ENCODE measurements around the gene ST3GAL4.

ST3GAL4 gene

DNA sequence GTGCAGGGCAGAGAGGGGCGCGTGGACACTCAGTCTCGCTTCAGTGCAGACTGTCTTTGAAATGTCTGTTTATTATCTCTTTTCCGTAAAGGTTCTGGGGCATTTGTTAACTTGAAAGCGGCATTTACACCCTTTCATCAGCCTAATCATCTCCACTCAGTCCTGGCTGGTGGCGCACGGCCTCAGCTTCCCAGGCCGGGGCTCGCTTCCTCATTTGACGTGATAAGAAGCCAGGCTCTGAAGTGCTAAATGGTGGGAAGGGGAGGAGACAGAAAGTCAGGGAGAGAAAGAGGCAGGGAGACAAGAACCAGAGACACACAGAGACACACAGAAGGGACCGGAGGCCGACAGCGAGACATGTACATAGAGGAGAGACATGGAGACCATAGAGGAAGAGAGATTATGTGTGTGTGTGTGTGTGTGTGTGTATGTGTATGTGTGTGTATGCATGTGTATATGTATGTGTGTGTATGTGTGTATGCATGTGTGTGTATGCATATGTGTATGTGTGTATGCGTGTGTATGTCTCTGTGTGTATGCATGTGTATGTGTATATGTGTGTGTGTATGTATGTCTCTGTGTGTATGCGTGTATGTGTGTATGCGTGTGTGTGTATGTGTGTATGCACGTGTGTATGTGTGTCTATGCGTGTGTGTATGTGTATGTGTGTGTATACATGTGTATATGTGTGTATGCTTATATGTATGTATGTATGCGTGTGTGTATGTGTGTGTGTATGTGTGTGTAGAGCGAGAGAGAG, 101.5 kb downstream of the ST3GAL4 start:
- no peak for DNase-seq

DNA sequence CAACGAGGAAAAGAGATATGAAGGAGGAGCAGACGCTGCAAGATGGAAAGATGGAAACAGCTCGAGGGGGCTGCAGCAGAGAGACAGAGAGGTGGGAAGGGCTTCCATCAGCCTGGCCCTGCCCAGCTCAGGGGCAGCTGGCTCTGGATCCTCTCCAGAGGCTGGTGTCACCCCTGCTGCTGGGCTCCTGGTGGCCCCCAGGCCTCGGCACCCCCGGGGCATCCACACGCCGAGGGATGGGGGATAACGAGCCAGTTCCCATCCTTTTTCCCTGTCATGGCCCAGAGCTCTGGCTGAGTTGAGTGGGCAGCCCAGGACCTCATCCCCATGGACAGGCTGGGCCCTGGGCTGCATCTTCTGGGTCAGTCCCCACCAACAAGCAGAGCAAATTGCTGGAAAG, 102.3 kb downstream of the ST3GAL4 start:
- no peak for DNase-seq

DNA sequence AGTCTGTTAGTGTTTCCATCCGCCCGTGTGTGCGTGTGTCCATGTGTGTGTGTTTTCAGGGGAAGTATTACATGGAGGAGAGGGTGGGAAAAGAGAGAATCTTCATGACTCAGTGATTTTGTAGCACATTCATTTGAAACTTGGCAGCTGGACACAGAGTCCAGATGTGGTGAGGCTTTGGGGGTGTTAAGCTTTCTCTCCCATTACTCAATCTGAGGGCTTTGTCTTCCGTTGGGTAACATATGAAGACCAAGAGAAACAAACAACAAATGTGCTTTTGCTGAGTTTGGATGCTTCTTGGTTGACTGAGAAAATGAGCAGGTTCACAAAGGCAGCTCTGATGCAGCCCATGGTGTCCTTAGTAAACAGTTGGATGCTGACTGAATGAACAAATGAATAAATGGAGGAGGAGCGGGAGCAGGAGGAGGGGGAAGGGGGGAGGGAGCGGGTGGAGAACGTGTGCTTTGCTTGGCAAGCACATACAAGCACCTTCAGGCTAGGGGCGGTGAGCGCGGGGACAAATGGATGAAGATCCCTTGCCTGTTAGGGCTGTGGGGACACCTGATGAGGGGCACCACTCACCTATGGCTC, 104.3 kb downstream of the ST3GAL4 start:
- no peak for DNase-seq

DNA sequence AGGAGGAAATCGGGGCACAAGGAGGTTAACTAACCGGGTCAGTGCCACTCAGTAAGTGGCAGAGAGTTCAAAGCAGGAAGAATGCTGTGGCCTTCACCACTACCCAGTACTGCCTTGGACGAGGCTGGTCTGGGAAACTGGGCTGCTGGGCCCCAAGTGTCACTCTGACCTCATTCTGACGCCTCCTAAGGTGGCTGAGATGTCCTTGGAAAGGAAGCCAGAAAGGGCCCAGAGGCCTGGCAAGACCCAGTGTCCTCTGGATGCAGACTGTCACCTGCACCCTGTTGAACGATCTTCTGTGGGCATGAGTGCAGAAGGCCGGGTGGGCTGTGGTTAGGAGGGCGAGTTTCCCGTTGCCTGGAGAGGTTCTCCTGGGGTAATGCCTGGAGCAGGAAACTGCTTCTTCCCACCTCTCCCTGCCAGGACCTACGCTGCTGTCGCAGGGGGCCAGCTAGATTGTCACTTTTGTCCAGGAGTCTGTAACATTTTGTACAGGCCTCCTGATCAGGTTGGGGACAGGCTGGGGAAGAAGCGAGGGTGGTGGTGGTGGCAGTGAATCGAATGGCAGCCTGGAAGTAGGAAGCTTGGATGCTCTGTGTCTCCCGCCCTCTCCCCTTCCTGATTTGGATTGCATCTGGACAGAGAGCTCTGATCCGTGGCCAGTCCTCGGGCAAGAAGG, 105.1 kb downstream of the ST3GAL4 start:
- DNase-seq: no peak

DNA sequence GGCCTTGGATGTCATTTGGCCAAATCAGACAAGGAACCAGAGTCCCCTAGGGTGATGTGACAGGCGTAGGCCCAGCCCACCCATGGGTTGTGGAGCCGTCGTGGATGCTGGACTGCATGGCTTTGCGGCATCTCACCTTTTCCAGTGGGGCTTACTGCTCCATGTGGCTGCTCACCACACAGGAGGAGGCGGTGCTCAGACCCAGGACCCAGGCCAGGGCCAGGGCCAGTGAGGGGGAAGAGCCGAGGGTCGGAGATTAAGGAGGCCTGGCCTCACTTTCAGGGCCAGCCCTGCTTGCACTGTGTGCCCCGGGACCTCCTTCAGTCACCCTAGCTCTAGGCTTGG, 105.6 kb downstream of the ST3GAL4 start:
- no peak for DNase-seq

DNA sequence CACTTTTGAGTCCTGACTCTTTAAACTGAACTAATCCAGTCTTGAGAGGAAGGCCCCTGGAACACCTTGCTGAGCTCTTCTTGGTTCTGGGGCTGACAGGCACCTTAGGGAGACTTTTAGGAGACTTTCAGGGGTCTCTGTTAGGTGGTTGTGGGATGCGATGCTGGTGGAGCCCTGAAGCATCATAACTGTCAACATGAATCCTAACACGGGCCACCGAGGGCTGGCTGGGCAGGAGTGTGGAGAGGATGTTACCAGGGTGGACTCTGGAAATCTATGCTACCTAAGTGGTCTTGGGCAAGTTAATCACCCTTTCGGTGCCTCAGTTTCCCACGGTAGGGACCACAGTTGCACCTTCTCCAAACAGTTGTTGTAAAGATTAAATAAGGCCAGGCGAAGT, 106.5 kb downstream of the ST3GAL4 start:
- DNase-seq: no peak

DNA sequence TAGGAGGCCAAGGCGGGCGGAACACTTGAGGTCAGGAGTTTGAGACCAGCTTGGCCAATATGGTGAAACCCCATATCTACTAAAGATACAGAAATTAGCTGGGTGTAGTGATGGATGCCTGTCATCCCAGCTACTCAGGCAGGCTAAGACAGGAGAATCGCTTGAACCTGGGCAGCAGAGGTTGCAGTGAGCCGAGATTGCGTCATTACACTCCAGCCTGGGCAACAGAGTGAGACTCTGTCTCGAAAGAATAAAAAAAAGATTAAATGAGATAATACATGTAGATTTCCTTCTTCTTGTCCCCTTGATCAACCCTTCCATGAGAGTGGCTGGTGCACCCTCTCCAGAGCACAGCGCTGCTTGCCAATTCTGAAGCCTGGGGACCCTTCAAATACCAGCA, 106.9 kb downstream of the ST3GAL4 start:
- no peak for DNase-seq

All from CD4-positive, alpha-beta T cell treated with Interleukin-1 beta for 1 hour (primary cell).